HepG2 (cell line): ENCODE results near the gene RPTOR. TPM values are rescaled to one million over a fixed set of nuclear protein-coding genes. Genes with fewer than 3 reads are reported as not detected.

ENCODE experiments used
- DNMT1 ChIP-seq: sonication (generic); formaldehyde crosslinking; IDR thresholded peaks from 2 replicates; pipeline ENCODE4 v1.5.1; 2020; ENCODE audit warnings: mild to moderate bottlenecking, missing genetic modification reagents
- EHMT2 ChIP-seq: fragments of 200-600 bp; sonication (generic); IDR thresholded peaks from 2 replicates; pipeline ENCODE4 v1.7.0; 2017; ENCODE audit warnings: antibody characterized with exemption, low read depth, low read length, borderline replicate concordance
- FOXJ3 ChIP-seq: sonication (generic); formaldehyde crosslinking; IDR thresholded peaks from 2 replicates; pipeline ENCODE4 v1.4.0; 2020; ENCODE audit warnings: missing genetic modification reagents, mild to moderate bottlenecking, borderline replicate concordance
- HMG20B ChIP-seq: conservative IDR thresholded peaks from 2 replicates; pipeline ENCODE4 v1.6.1; 2016; ENCODE audit warnings: missing genetic modification reagents, missing compliant biosample characterization
- MTA3 ChIP-seq: sonication (generic); formaldehyde crosslinking; IDR thresholded peaks from 2 replicates; pipeline ENCODE4 v1.4.0; 2020; ENCODE audit warnings: missing genetic modification reagents
- NFIB ChIP-seq: sonication (generic); formaldehyde crosslinking; IDR thresholded peaks from 2 replicates; pipeline ENCODE4 v1.9.0; 2021; ENCODE audit warnings: missing genetic modification reagents, mild to moderate bottlenecking, borderline replicate concordance
- SATB2 ChIP-seq: sonication (generic); formaldehyde crosslinking; IDR thresholded peaks from 2 replicates; pipeline ENCODE4 v1.5.0; 2020; ENCODE audit warnings: missing genetic modification reagents
- SRSF4 ChIP-seq: fragments of 200-400 bp; formaldehyde crosslinking; IDR thresholded peaks from one replicate; pipeline ENCODE4 v1.6.1; 2018; ENCODE audit warnings: mild to moderate bottlenecking, low read depth, low read length, moderate library complexity; ENCODE audit not compliant: poor library complexity, severe bottlenecking
- ZNF124 ChIP-seq: sonication (generic); formaldehyde crosslinking; IDR thresholded peaks from 2 replicates; pipeline ENCODE4 v1.4.0; 2020; ENCODE audit warnings: missing genetic modification reagents
- ZNF17 ChIP-seq: sonication (generic); formaldehyde crosslinking; IDR thresholded peaks from 2 replicates; pipeline ENCODE4 v1.5.0; 2020; ENCODE audit warnings: mild to moderate bottlenecking, missing genetic modification reagents
- ZNF460 ChIP-seq: sonication (generic); formaldehyde crosslinking; IDR thresholded peaks from 2 replicates; pipeline ENCODE4 v1.5.1; 2020; ENCODE audit warnings: missing genetic modification reagents, mild to moderate bottlenecking, borderline replicate concordance
- ZNF607 ChIP-seq: sonication (generic); formaldehyde crosslinking; IDR thresholded peaks from 2 replicates; pipeline ENCODE4 v1.5.1; 2020; ENCODE audit warnings: missing genetic modification reagents, mild to moderate bottlenecking, borderline replicate concordance
- ZNF781 ChIP-seq: sonication (generic); formaldehyde crosslinking; IDR thresholded peaks from 2 replicates; pipeline ENCODE4 v1.5.1; 2020; ENCODE audit warnings: borderline replicate concordance, mild to moderate bottlenecking, missing genetic modification reagents; ENCODE audit errors: not compliant biosample characterization
- ZSCAN29 ChIP-seq: sonication (generic); formaldehyde crosslinking; conservative IDR thresholded peaks from 2 replicates; pipeline ENCODE4 v1.4.0; 2020; ENCODE audit warnings: mild to moderate bottlenecking, missing genetic modification reagents
- polyA plus RNA-seq, 8 experiments: library from polyadenylated mRNA; depleted of rRNA in 3 of 8; stranded (reverse) in 7 of 8; unstranded in 1 of 8; fragments of >200 nt; fragmentation: Illumina TruSeq in 4 of 8; extraction: Trizol in 4 of 8; gene quantifications; 2 replicates each; pipeline versions ENCODE4 v1.2.1 to v1.2.3, GENCODE V29; 2011 to 2016; ENCODE audit warnings: low read depth in 4 of 8, missing spikeins in 1 of 8, mixed read lengths in 1 of 8; ENCODE audit not compliant: insufficient read depth in 1 of 8
- total RNA-seq, 5 experiments: library from RNA; depleted of rRNA; stranded (reverse); fragments of >200 nt; fragmentation: Illumina TruSeq; extraction: Trizol; gene quantifications; 2 replicates each; pipeline ENCODE4 v1.2.3, GENCODE V29; 2016; ENCODE audit warnings: low read depth in 1 of 5
- TF ChIP-seq, protein P1 (sequence below): sonication (generic); formaldehyde crosslinking; IDR thresholded peaks from 2 replicates; pipeline ENCODE4 v1.9.0; 2021; ENCODE audit warnings: missing genetic modification reagents, mild to moderate bottlenecking, borderline replicate concordance
- TF ChIP-seq, protein P2 (sequence below): sonication (generic); formaldehyde crosslinking; IDR thresholded peaks from 2 replicates; pipeline ENCODE4 v1.8.0; 2022; ENCODE audit warnings: missing genetic modification reagents, mild to moderate bottlenecking, borderline replicate concordance
- TF ChIP-seq, protein P3 (sequence below): sonication (generic); formaldehyde crosslinking; IDR thresholded peaks from 2 replicates; pipeline ENCODE4 v1.5.1; 2020; ENCODE audit warnings: missing genetic modification reagents, mild to moderate bottlenecking, borderline replicate concordance
- TF ChIP-seq, protein P4 (sequence below): sonication (generic); formaldehyde crosslinking; IDR thresholded peaks from 2 replicates; pipeline ENCODE4 v1.4.0; 2020; ENCODE audit warnings: low read depth, mild to moderate bottlenecking, missing genetic modification reagents

Gene RPTOR
- total and polyA plus RNA-seq, 2 of the 13 experiments (the other 11 are each of a cell fraction or from before 2014, with no cell fraction given) = 6.6 to 25.3 TPM

DNA sequence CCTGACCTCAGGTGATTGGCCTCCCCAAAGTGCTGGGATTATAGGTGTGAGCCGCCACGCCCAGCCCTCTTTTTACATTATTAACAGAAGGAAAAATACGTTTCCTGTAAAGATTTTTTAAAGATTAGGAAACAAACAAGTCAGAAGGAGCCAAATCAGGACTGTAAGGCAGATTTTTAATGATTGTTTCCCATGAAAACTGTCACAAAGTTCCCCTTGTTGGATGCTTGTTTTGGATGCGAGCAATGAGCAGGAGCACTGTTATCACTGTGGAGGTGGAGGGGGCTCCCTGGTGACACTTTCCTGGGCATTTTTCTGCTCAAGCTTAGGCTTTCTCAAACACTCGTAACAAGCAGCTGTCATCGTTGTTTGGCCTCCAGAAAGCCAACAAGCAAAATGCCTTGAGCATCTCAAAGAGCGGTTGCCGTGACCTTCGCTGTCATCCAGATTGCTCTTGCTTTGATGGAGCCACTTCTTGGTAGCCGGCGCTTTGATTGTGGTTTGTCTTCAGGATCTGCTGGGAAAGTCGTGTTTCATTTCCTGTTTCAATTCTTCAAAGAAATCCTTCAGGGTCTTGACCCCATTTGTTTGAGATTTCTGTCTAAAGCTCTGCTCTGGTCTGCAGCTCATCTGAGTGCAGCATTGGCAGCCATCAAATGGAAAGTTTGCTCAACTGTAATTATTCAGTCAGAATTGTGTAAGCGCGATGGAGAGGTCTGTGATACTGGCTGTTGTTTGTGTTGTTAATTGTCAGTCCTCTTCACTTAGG is 128.7 kb downstream of the RPTOR start (continued):
- TF ChIP-seq ZNF781 (CRISPR knock-in tag) (no peak), ZSCAN29 (CRISPR knock-in tag) (no peak), MTA3 (no peak), ZNF607 (CRISPR knock-in tag) (no peak), DNMT1 (CRISPR knock-in tag) (no peak), ZNF124 (CRISPR knock-in tag) (no peak), SRSF4 (no peak), SATB2 (CRISPR knock-in tag) (no peak), FOXJ3 (peak; percentile 81), HMG20B (CRISPR knock-in tag) (peak; percentile 93), ZNF460 (CRISPR knock-in tag) (no peak), NFIB (CRISPR knock-in tag) (no peak), ZNF17 (CRISPR knock-in tag) (no peak), EHMT2 (peak; percentile 58; the same call in 1 of the 2 replicates)
- TF ChIP-seq, protein P1, sequence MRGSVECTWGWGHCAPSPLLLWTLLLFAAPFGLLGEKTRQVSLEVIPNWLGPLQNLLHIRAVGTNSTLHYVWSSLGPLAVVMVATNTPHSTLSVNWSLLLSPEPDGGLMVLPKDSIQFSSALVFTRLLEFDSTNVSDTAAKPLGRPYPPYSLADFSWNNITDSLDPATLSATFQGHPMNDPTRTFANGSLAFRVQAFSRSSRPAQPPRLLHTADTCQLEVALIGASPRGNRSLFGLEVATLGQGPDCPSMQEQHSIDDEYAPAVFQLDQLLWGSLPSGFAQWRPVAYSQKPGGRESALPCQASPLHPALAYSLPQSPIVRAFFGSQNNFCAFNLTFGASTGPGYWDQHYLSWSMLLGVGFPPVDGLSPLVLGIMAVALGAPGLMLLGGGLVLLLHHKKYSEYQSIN (CRISPR knock-in tag) = no peak
- TF ChIP-seq, protein P2, sequence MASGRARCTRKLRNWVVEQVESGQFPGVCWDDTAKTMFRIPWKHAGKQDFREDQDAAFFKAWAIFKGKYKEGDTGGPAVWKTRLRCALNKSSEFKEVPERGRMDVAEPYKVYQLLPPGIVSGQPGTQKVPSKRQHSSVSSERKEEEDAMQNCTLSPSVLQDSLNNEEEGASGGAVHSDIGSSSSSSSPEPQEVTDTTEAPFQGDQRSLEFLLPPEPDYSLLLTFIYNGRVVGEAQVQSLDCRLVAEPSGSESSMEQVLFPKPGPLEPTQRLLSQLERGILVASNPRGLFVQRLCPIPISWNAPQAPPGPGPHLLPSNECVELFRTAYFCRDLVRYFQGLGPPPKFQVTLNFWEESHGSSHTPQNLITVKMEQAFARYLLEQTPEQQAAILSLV = no peak
- TF ChIP-seq, protein P3, sequence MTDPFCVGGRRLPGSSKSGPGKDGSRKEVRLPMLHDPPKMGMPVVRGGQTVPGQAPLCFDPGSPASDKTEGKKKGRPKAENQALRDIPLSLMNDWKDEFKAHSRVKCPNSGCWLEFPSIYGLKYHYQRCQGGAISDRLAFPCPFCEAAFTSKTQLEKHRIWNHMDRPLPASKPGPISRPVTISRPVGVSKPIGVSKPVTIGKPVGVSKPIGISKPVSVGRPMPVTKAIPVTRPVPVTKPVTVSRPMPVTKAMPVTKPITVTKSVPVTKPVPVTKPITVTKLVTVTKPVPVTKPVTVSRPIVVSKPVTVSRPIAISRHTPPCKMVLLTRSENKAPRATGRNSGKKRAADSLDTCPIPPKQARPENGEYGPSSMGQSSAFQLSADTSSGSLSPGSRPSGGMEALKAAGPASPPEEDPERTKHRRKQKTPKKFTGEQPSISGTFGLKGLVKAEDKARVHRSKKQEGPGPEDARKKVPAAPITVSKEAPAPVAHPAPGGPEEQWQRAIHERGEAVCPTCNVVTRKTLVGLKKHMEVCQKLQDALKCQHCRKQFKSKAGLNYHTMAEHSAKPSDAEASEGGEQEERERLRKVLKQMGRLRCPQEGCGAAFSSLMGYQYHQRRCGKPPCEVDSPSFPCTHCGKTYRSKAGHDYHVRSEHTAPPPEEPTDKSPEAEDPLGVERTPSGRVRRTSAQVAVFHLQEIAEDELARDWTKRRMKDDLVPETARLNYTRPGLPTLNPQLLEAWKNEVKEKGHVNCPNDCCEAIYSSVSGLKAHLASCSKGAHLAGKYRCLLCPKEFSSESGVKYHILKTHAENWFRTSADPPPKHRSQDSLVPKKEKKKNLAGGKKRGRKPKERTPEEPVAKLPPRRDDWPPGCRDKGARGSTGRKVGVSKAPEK = no peak
- TF ChIP-seq, protein P4, sequence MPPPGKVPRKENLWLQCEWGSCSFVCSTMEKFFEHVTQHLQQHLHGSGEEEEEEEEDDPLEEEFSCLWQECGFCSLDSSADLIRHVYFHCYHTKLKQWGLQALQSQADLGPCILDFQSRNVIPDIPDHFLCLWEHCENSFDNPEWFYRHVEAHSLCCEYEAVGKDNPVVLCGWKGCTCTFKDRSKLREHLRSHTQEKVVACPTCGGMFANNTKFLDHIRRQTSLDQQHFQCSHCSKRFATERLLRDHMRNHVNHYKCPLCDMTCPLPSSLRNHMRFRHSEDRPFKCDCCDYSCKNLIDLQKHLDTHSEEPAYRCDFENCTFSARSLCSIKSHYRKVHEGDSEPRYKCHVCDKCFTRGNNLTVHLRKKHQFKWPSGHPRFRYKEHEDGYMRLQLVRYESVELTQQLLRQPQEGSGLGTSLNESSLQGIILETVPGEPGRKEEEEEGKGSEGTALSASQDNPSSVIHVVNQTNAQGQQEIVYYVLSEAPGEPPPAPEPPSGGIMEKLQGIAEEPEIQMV (CRISPR knock-in tag) = no peak
